ENCODE measurements around the gene PEDS1. TPM values are rescaled to one million over a fixed set of nuclear protein-coding genes. Genes with fewer than 3 reads are reported as not detected.
"Not testable (repeated sequence)": the region's sequence is repeated elsewhere in the genome, so short reads cannot be mapped to it uniquely, and the experiment has no call there.

PEDS1 gene
- total RNA-seq, 1 experiment from 2014 or later, result 46.3 TPM

- DNase-seq (ENCODE audit: low spot score), result no peak
Observed at GRCh38 chr20:50115041-50115512, 38.4 kb downstream of the PEDS1 start.

- DNase-seq (ENCODE audit: low spot score), result no peak
Observed at GRCh38 chr20:50113420-50114224, 39.9 kb downstream of the PEDS1 start.

GRCh38 chr20:50112512-50113419, 40.8 kb downstream of the PEDS1 start, which contains the start of gene UBE2V1:
TSS of gene UBE2V1 (minus strand) at chr20:50113150. CDS start at chr20:50113128, 22 bp downstream.
- DNase-seq (ENCODE audit: low spot score), result peak; percentile 66

GRCh38 chr20:50111829-50112495, 41.6 kb downstream of the PEDS1 start:
- no peak for DNase-seq (ENCODE audit: low spot score)

GRCh38 chr20:50111120-50111828, 42.2 kb downstream of the PEDS1 start:
- no peak for DNase-seq (ENCODE audit: low spot score)

- no peak for DNase-seq (ENCODE audit: low spot score)
Observed at GRCh38 chr20:50110141-50111047, 43.1 kb downstream of the PEDS1 start.

GRCh38 chr20:50108556-50109235, 44.8 kb downstream of the PEDS1 start:
- no peak for DNase-seq (ENCODE audit: low spot score)

GRCh38 chr20:50107796-50108331, 45.7 kb downstream of the PEDS1 start:
- no peak for DNase-seq (ENCODE audit: low spot score)

GRCh38 chr20:50107086-50107660, 46.4 kb downstream of the PEDS1 start:
- DNase-seq (ENCODE audit: low spot score), result no peak

- not testable (repeated sequence) for DNase-seq (ENCODE audit: low spot score)
Observed at GRCh38 chr20:50106669-50107068, 46.9 kb downstream of the PEDS1 start.

Other genes with a start within 250 kb of the PEDS1 start
- gene SPATA2, start 238.2 kb downstream of the PEDS1 start, total RNA-seq (2014; rRNA removed; shearing (Covaris generic)), result 3.4 and 4.5 TPM in 2 replicates
- gene RNF114, start 217.3 kb downstream of the PEDS1 start, total RNA-seq (2014; rRNA removed; shearing (Covaris generic)), result 133 and 179 TPM in 2 replicates
- gene SNAI1, start 170.7 kb downstream of the PEDS1 start, total RNA-seq (2014; rRNA removed; shearing (Covaris generic)), result 0.62 and 2.6 TPM in 2 replicates
- gene UBE2V1, start 40.6 kb downstream of the PEDS1 start, total RNA-seq (2014; rRNA removed; shearing (Covaris generic)), result 58.9 and 59.1 TPM in 2 replicates
- 26.8 and 31.5 TPM in 2 replicates for gene CEBPB, start 37.1 kb upstream of the PEDS1 start, total RNA-seq (2014; rRNA removed; shearing (Covaris generic))

Measured in A172 (cell line).